ENCODE measurements around the gene KLHL34.

The KLHL34 gene, protein sequence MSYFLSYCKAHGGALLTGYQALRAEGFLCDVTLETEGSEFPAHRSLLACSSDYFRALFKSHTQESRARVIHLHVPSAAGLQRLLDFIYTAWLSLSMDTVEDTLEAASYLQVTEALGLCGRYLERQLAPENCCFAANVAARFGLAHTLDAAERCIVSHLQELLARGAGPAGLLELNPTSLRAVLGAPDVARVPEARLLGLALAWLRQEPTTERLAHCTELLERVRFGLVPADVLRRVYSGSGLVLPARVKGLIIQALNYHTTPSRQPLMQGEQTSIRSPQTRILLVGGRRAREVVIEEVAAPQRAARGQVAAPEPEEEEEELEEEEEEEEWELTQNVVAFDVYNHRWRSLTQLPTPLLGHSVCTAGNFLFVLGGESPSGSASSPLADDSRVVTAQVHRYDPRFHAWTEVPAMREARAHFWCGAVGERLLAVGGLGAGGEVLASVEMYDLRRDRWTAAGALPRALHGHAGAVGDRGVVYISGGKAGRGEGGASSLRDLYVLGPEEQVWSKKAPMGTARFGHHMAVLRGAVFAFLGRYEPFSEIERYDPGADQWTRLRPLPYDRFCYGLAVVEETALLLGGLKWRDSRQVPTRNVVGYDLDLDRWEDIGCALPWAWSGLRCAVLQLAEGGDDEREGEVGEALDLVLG

DNA sequence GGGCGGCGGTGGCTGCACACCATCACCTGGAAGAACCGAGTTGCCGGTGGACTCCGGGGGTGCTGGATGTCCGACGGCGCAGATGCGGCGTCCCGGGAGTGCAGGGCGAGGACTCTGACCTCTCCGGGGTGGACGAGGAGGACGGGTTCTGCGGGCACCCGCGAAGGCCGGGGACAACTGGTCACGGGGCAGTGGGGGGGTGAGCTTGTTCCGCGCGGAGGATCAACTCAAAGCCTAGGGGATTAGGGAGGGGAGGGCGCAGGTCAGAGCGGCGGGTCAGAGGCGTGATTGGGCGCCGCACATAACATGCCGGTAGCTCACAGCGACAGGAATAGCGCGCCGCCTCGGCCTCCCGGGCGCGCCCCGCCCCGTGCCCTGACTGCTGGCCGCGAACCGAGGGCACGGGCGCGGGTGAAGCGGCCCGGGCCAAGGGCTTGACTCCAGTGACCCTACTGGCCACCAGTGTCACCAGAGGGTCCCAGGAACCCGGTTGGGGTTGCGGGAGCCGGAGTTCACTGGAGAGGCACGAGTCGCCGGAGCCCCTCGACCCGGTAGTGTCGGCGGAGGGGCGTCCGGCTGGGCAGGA, at the start of gene KLHL34:
KLHL34 (minus strand) TSS at position 179 of the 586 bp plus-strand sequence. CDS start 542 bp downstream, outside the sequence.
- POLR2A ChIA-PET: no interaction called here
- peak within 1 kb of the TSS; percentile 23 for H3K4me3 ChIP-seq (ENCODE audit: low read depth, low read length)
- CTCF ChIA-PET: no interaction called here
- TF ChIP-seq, protein P1, sequence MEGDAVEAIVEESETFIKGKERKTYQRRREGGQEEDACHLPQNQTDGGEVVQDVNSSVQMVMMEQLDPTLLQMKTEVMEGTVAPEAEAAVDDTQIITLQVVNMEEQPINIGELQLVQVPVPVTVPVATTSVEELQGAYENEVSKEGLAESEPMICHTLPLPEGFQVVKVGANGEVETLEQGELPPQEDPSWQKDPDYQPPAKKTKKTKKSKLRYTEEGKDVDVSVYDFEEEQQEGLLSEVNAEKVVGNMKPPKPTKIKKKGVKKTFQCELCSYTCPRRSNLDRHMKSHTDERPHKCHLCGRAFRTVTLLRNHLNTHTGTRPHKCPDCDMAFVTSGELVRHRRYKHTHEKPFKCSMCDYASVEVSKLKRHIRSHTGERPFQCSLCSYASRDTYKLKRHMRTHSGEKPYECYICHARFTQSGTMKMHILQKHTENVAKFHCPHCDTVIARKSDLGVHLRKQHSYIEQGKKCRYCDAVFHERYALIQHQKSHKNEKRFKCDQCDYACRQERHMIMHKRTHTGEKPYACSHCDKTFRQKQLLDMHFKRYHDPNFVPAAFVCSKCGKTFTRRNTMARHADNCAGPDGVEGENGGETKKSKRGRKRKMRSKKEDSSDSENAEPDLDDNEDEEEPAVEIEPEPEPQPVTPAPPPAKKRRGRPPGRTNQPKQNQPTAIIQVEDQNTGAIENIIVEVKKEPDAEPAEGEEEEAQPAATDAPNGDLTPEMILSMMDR (IDR thresholded peaks at IDR 0.05; ENCODE audit: insufficient read depth, low read length, missing control alignments): no peak
- no peak for DNase-seq (ENCODE audit: low read depth, low spot score)

DNA sequence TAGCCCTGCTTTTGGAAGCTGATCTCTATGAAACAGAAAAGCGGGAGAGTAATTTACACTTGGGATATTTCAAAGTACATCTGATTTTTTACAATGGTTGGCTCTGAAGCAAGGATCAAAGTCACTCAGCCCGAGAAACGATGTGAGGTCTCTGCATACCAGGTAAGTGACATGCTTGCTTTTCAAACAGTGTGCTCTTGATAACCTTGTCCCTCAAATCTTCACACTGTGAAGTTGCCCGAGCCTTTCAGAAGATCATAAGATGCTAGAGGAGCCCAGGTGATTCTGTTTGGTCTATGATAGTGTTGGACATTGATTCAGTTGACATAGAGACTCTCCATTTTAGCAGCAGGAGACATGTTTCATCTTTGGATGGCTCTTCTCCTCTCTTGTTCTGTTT, 47.1 kb upstream of the KLHL34 start:
- ChIA-PET POLR2A (no interaction called here), CTCF (interaction anchor here (0.6 kb wide), 1 partner anchor 14 kb away, joined by 4 read pairs; no protein-coding TSS in a partner anchor)
- DNase-seq (ENCODE audit: low read depth, low spot score): no peak
- H3K4me3 ChIP-seq (ENCODE audit: low read depth, low read length): no peak overlapping the region
- TF ChIP-seq, protein P1 (IDR thresholded peaks at IDR 0.05; ENCODE audit: insufficient read depth, low read length, missing control alignments): no peak

DNA sequence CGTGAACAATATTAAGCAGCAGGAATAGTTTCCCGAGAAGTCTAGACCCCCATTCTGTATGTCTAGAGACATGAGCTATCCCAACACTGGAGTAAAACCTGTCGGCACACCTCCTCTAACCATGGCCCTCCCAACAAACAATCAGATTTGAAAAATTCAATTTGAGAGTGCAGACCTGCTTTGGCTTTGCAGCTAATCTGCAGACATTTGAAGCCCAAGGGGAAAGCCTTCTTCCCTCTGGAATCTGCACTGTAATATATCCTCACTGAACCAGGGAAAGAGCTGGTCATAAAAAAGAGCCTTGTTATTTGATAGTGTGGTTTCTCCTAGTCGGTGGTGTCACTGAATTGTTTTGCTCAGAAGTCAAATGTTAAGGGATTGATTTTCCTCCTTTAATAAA, 44.6 kb upstream of the KLHL34 start:
- TF ChIP-seq, protein P1 (IDR thresholded peaks at IDR 0.05; ENCODE audit: insufficient read depth, low read length, missing control alignments): no peak
- no peak overlapping the region for H3K4me3 ChIP-seq (ENCODE audit: low read depth, low read length)
- no peak for DNase-seq (ENCODE audit: low read depth, low spot score)
- ChIA-PET POLR2A (no interaction called here), CTCF (no interaction called here)

DNA sequence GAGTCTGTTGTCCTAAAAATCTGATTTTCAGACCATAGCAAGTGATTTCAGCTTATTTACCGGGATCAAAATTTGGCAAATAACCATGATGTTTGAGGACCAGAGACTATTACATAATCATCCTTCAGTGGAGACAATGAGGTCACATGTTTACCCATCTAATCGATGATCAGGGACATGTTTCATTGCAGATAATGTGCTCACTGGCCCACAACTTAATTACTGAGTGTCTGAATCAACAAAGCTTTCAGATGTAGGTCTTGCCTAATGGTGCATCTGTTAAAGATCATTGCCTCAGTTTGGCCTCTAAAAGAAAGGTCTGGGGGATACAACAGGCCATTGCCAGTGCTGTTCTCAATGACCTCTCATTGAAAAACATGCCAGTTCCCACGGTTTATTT, 42.8 kb upstream of the KLHL34 start:
- DNase-seq (ENCODE audit: low read depth, low spot score): no peak
- TF ChIP-seq, protein P1 (IDR thresholded peaks at IDR 0.05; ENCODE audit: insufficient read depth, low read length, missing control alignments): no peak
- ChIA-PET CTCF (interaction anchor here (1.0 kb wide), 1 partner anchor 1170 kb away, joined by 3 read pairs; no protein-coding TSS in a partner anchor), POLR2A (no interaction called here)
- no peak overlapping the region for H3K4me3 ChIP-seq (ENCODE audit: low read depth, low read length)

DNA sequence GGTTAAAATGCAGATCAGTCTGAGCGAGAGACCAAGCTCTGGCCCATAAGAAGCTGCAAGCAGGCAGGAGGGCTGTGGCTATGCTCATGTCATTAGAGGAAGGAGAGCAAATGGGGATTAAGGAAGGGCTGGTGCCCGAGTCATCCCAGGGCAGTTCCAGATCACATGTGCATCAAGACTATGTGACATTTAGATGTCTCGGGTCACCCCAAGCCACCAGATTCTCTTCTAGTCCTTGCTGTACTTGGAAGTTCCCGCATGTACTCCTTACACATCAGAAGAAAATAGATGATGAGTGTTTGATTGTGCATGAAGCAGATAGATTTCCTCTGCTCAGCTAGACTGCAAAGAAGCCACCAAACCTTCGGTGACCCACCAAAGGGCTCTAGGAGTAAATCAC, 42.1 kb upstream of the KLHL34 start:
- no peak overlapping the region for H3K4me3 ChIP-seq (ENCODE audit: low read depth, low read length)
- ChIA-PET CTCF (interaction anchor here (1.0 kb wide), 1 partner anchor 1169 kb away, joined by 3 read pairs; no protein-coding TSS in a partner anchor), POLR2A (no interaction called here)
- DNase-seq (ENCODE audit: low read depth, low spot score): no peak
- TF ChIP-seq, protein P1 (IDR thresholded peaks at IDR 0.05; ENCODE audit: insufficient read depth, low read length, missing control alignments): no peak

DNA sequence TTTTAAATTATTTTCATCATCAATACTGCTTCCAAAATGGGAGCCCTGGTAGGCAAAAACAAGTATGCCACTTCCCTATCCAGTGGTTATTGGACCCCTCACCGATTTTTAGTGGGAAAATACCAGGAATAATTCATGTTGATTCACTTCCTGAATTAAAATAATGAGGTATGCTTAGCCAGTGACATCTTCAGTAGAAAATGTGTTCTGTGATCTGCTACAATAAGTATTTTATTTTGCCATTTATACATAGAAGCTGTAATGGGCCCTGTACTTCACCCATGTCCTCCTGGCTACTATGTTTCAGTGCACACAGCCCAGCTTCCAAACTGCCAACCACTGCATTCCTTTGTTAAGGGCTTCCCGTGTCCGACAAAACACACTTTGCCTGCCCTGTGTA, 41.0 kb upstream of the KLHL34 start:
- CTCF ChIA-PET: interaction anchor here (0.6 to 1.6 kb wide), 2 partner anchors 8 to 9 kb away, joined by 3 to 4 read pairs; no protein-coding TSS in a partner anchor
- TF ChIP-seq, protein P1 (IDR thresholded peaks at IDR 0.05; ENCODE audit: insufficient read depth, low read length, missing control alignments): no peak
- H3K4me3 ChIP-seq (ENCODE audit: low read depth, low read length): no peak overlapping the region
- POLR2A ChIA-PET: no interaction called here
- no peak for DNase-seq (ENCODE audit: low read depth, low spot score)
